OCI-LY7 (cell line): ENCODE results near the gene ZIC4. TPM values are rescaled to one million over a fixed set of nuclear protein-coding genes. Genes with fewer than 3 reads are reported as not detected.

Source experiments
- BruUV-seq: library from RNA; stranded (reverse); fragments of 400-500 nt; replicated peaks from 2 replicates; lab custom pipeline; 2021; lab: Mats Ljungman, UMichigan
- CTCF ChIA-PET: fragments of 300-600 bp; sonication (Branson Sonifier 250); formaldehyde crosslinking; loops from one replicate; lab custom pipeline; 2022; ENCODE audit warnings: antibody characterized with exemption; ENCODE audit not compliant: unreplicated experiment; lab: Charles Lee
- POLR2A ChIA-PET: fragments of 300-600 bp; sonication (Branson Sonifier 250); formaldehyde crosslinking; loops from one replicate; lab custom pipeline; 2022; ENCODE audit warnings: antibody characterized with exemption; lab: Charles Lee
- DNase-seq: peaks from one replicate; pipeline ENCODE4 v3.0.0-alpha.2; 2015; ENCODE audit warnings: low spot score
- H2AFZ ChIP-seq: fragments of 200-600 bp; sonication (generic), shearing (Covaris generic); 2 replicates; pipeline ENCODE4 v1.6.1; 2014; ENCODE audit warnings: mild to moderate bottlenecking, antibody characterized with exemption, low read length, moderate library complexity
- H3K27ac ChIP-seq: fragments of 200-600 bp; sonication (generic); 2 replicates; pipeline ENCODE4 v1.5.1; 2014; ENCODE audit warnings: mixed run types, low read depth, mild to moderate bottlenecking, moderate library complexity, low read length, inconsistent platforms; ENCODE audit not compliant: poor library complexity, severe bottlenecking
- H3K36me3 ChIP-seq: fragments of 200-600 bp; sonication (generic); 2 replicates; pipeline ENCODE4 v1.6.1; 2014; ENCODE audit warnings: mild to moderate bottlenecking, antibody characterized with exemption, low read length, moderate library complexity, mixed read lengths; ENCODE audit not compliant: insufficient read depth
- H3K4me1 ChIP-seq: fragments of 200-600 bp; sonication (generic); 2 replicates; pipeline ENCODE4 v1.5.1; 2014; ENCODE audit warnings: mild to moderate bottlenecking, low read length; ENCODE audit not compliant: insufficient read depth, poor library complexity, severe bottlenecking
- H3K4me2 ChIP-seq: fragments of 200-600 bp; sonication (generic); 2 replicates; pipeline ENCODE4 v1.6.1; 2014; ENCODE audit warnings: mild to moderate bottlenecking, low read length
- H3K4me3 ChIP-seq: fragments of 200-600 bp; sonication (generic); 2 replicates; pipeline ENCODE4 v1.5.1; 2014; ENCODE audit warnings: mild to moderate bottlenecking, low read depth, low read length; ENCODE audit not compliant: poor library complexity, severe bottlenecking
- H3K79me2 ChIP-seq: fragments of 200-600 bp; sonication (generic); 2 replicates; pipeline ENCODE4 v1.6.1; 2016; ENCODE audit warnings: low read depth, mild to moderate bottlenecking, low read length, moderate library complexity, mixed read lengths; ENCODE audit not compliant: insufficient read depth
- H3K9me2 ChIP-seq: fragments of 200-600 bp; sonication (generic); 2 replicates; pipeline ENCODE4 v1.6.1; 2016; ENCODE audit warnings: mild to moderate bottlenecking, low read length, mixed read lengths; ENCODE audit not compliant: insufficient read depth
- H3K9me3 ChIP-seq: fragments of 200-600 bp; sonication (generic); 2 replicates; pipeline ENCODE4 v1.6.1; 2014; ENCODE audit warnings: mild to moderate bottlenecking, mixed run types, low read length, mixed read lengths
- H4K20me1 ChIP-seq: fragments of 200-600 bp; sonication (generic); 2 replicates; pipeline ENCODE4 v1.6.1; 2014; ENCODE audit warnings: mild to moderate bottlenecking, antibody characterized with exemption, low read length, moderate library complexity, mixed read lengths; ENCODE audit not compliant: insufficient read depth
- CTCF ChIP-seq: fragments of 200-600 bp; sonication (generic); conservative IDR thresholded peaks from 2 replicates; pipeline ENCODE4 v1.5.1; 2014; ENCODE audit warnings: mild to moderate bottlenecking, antibody characterized with exemption, low read length, moderate library complexity, mixed read lengths
- EZH2phosphoT487 ChIP-seq: fragments of 200-600 bp; sonication (generic); IDR thresholded peaks from 2 replicates; pipeline ENCODE4 v1.6.1; 2018; ENCODE audit warnings: low read depth, borderline replicate concordance, mild to moderate bottlenecking, mixed run types, antibody characterized with exemption, low read length, moderate library complexity, mixed read lengths
- intact Hi-C: fragments of 100-400 bp; cut with micrococcal nuclease; formaldehyde crosslinking; loops from one replicate; pipeline ENCODE4 v1.10.0; 2022; ENCODE audit not compliant: unreplicated experiment
- total RNA-seq, 2 experiments: library from RNA; depleted of rRNA in 1 of 2; stranded (reverse); fragments of >200 nt in 1 of 2; shearing (Covaris generic) in 1 of 2; gene quantifications; 2 replicates each; pipeline ENCODE4 v1.2.3, GENCODE V29; 2014 to 2022

ZIC4 gene
- total RNA-seq, 2 experiments from 2014 or later, result not detected

GRCh38 chr3:147372525-147373027 is 33.8 kb downstream of the ZIC4 start:
- no TSS peak for BruUV-seq
- intact Hi-C loops, result no loop called here
- POLR2A ChIA-PET, result no interaction called here

GRCh38 chr3:147371771-147372340 is 34.5 kb downstream of the ZIC4 start:
- DNase-seq, result no peak
- Histone ChIP-seq H4K20me1 (no peaks in the 10 kb centered on the region), H3K9me3 (no peaks in the 10 kb centered on the region), H3K79me2 (no peaks in the 10 kb centered on the region), H3K27ac (no peak overlapping the region), H3K4me1 (no peaks in the 10 kb centered on the region), H3K4me3 (no peak overlapping the region), H2AFZ (no peak overlapping the region), H3K4me2 (no peak overlapping the region), H3K36me3 (no peaks in the 10 kb centered on the region), H3K9me2 (no peaks in the 10 kb centered on the region)
- CTCF ChIA-PET, result no interaction called here
- no TSS peak for BruUV-seq
- intact Hi-C loops, result no loop called here
- TF ChIP-seq CTCF (no peak), EZH2phosphoT487 (no peak)
- POLR2A ChIA-PET, result no interaction called here

More at GRCh38 chr3:147372525-147373027, 33.8 kb downstream of the ZIC4 start:
- Histone ChIP-seq H3K27ac (no peak overlapping the region), H3K36me3 (no peaks in the 10 kb centered on the region), H3K4me1 (no peaks in the 10 kb centered on the region), H3K4me2 (no peak overlapping the region), H3K9me3 (no peaks in the 10 kb centered on the region), H3K79me2 (no peaks in the 10 kb centered on the region), H4K20me1 (no peaks in the 10 kb centered on the region), H3K4me3 (no peak overlapping the region), H2AFZ (no peak overlapping the region), H3K9me2 (no peaks in the 10 kb centered on the region)
- TF ChIP-seq CTCF, result no peak
- no peak for TF ChIP-seq EZH2phosphoT487
- CTCF ChIA-PET, result no interaction called here
- DNase-seq, result no peak

- Histone ChIP-seq H3K4me3 (no peak overlapping the region), H4K20me1 (no peaks in the 10 kb centered on the region), H3K79me2 (no peaks in the 10 kb centered on the region), H3K4me1 (no peaks in the 10 kb centered on the region), H3K36me3 (no peaks in the 10 kb centered on the region), H2AFZ (no peak overlapping the region), H3K9me3 (no peaks in the 10 kb centered on the region), H3K9me2 (no peaks in the 10 kb centered on the region), H3K27ac (no peak overlapping the region), H3K4me2 (no peak overlapping the region)
- intact Hi-C loops, result no loop called here
- no peak for DNase-seq
- ChIA-PET CTCF (no interaction called here), POLR2A (no interaction called here)
- no TSS peak for BruUV-seq
- TF ChIP-seq CTCF, result no peak
- TF ChIP-seq EZH2phosphoT487, result no peak
Observed at GRCh38 chr3:147371140-147371539, 35.2 kb downstream of the ZIC4 start.
